Mesenchymal stem cell (in vitro differentiated cells and primary cell): ENCODE data around the gene NHEJ1.

Experiments
- DNase-seq: peaks from one replicate; pipeline ENCODE4 v3.0.0-alpha.2; 2013
- H2AFZ ChIP-seq: one replicate; pipeline ENCODE4 v1.6.1; 2013; ENCODE audit warnings: low read depth, mild to moderate bottlenecking, control low read depth, inconsistent platforms, low read length, moderate library complexity
- H2AK5ac ChIP-seq: 2 replicates; pipeline ENCODE4 v1.6.1; 2013; ENCODE audit warnings: low read length, moderate library complexity, mild to moderate bottlenecking, inconsistent platforms; ENCODE audit not compliant: severe bottlenecking
- H2BK120ac ChIP-seq: one replicate; pipeline ENCODE4 v1.6.1; 2013; ENCODE audit warnings: low read depth, mild to moderate bottlenecking, inconsistent platforms, low read length, moderate library complexity
- H2BK12ac ChIP-seq, 2 experiments: one replicate each; pipeline ENCODE4 v1.6.1; 2013; ENCODE audit warnings: inconsistent platforms in 2 of 2, low read length in 2 of 2, mild to moderate bottlenecking in 2 of 2, moderate library complexity in 2 of 2, control low read depth in 1 of 2
- H2BK15ac ChIP-seq: one replicate; pipeline ENCODE4 v1.6.1; 2013; ENCODE audit warnings: mild to moderate bottlenecking, low read depth, inconsistent platforms; ENCODE audit not compliant: poor library complexity, severe bottlenecking
- H2BK5ac ChIP-seq: 2 replicates; pipeline ENCODE4 v1.6.1; 2013; ENCODE audit warnings: low read depth, mild to moderate bottlenecking, low read length, control low read depth, inconsistent platforms; ENCODE audit not compliant: poor library complexity, severe bottlenecking
- H3K14ac ChIP-seq, 2 experiments: one replicate each; pipeline ENCODE4 v1.6.1; 2013; ENCODE audit warnings: inconsistent platforms in 2 of 2, low read length in 2 of 2, control low read depth in 1 of 2, mild to moderate bottlenecking in 1 of 2, moderate library complexity in 1 of 2
- H3K18ac ChIP-seq, 2 experiments: one replicate each; pipeline ENCODE4 v1.6.1; 2013; ENCODE audit warnings: inconsistent platforms in 2 of 2, low read length in 2 of 2, control low read depth in 1 of 2, low read depth in 1 of 2, mild to moderate bottlenecking in 1 of 2
- H3K23ac ChIP-seq, 2 experiments: one replicate each; pipeline ENCODE4 v1.6.1; 2013; ENCODE audit warnings: inconsistent platforms in 2 of 2, low read length in 2 of 2, mild to moderate bottlenecking in 2 of 2, moderate library complexity in 2 of 2, control low read depth in 1 of 2
- H3K27ac ChIP-seq: 2 replicates; pipeline ENCODE4 v1.5.1; 2013; ENCODE audit warnings: mild to moderate bottlenecking, moderate library complexity, low read length, control low read depth, inconsistent platforms; ENCODE audit not compliant: poor library complexity, severe bottlenecking
- H3K27me3 ChIP-seq, 2 experiments: 2 replicates each; pipeline versions ENCODE4 v1.6.1 to v1.7.0; 2013; ENCODE audit warnings: low read length in 2 of 2, mild to moderate bottlenecking in 2 of 2, moderate library complexity in 2 of 2, control low read depth in 1 of 2, inconsistent platforms in 1 of 2; ENCODE audit not compliant: control insufficient read depth in 1 of 2, insufficient read depth in 1 of 2
- H3K36me3 ChIP-seq, 2 experiments: 2 replicates each; pipeline versions ENCODE4 v1.6.1 to v1.7.0; 2013; ENCODE audit warnings: low read length in 2 of 2, control low read depth in 1 of 2, inconsistent platforms in 1 of 2, low read depth in 1 of 2, mild to moderate bottlenecking in 1 of 2; ENCODE audit not compliant: insufficient read depth in 2 of 2, control insufficient read depth in 1 of 2
- H3K4ac ChIP-seq, 2 experiments: one replicate each; pipeline ENCODE4 v1.6.1; 2013; ENCODE audit warnings: inconsistent platforms in 2 of 2, low read length in 2 of 2, mild to moderate bottlenecking in 2 of 2, moderate library complexity in 2 of 2, control low read depth in 1 of 2, low read depth in 1 of 2
- H3K4me1 ChIP-seq: 2 replicates; pipeline ENCODE4 v1.6.1; 2013; ENCODE audit warnings: low read depth, low read length, control low read depth; ENCODE audit not compliant: control insufficient read depth, insufficient read depth
- H3K4me2 ChIP-seq: 2 replicates; pipeline ENCODE4 v1.6.1; 2013; ENCODE audit warnings: low read length, mild to moderate bottlenecking, inconsistent platforms; ENCODE audit not compliant: poor library complexity, severe bottlenecking
- H3K4me3 ChIP-seq, 2 experiments: 2 replicates each; pipeline versions ENCODE4 v1.5.1 to v1.7.0; 2013; ENCODE audit warnings: low read length in 2 of 2, mild to moderate bottlenecking in 2 of 2, control low read depth in 1 of 2, low read depth in 1 of 2; ENCODE audit not compliant: insufficient read depth in 1 of 2
- H3K79me1 ChIP-seq: replicated peaks from 2 replicates; pipeline ENCODE4 v1.6.1; 2013; ENCODE audit warnings: mild to moderate bottlenecking, control low read depth, low read length, inconsistent platforms; ENCODE audit not compliant: poor library complexity, severe bottlenecking
- H3K9ac ChIP-seq: 2 replicates; pipeline ENCODE4 v1.7.0; 2013; ENCODE audit warnings: mild to moderate bottlenecking, low read length, moderate library complexity
- H3K9me3 ChIP-seq: 2 replicates; pipeline ENCODE4 v1.7.0; 2013; ENCODE audit warnings: mild to moderate bottlenecking, low read length; ENCODE audit not compliant: control insufficient read depth
- H4K8ac ChIP-seq: one replicate; pipeline ENCODE4 v1.6.1; 2013; ENCODE audit warnings: inconsistent platforms, mild to moderate bottlenecking, low read length, moderate library complexity
- H4K91ac ChIP-seq: one replicate; pipeline ENCODE4 v1.6.1; 2013; ENCODE audit warnings: mild to moderate bottlenecking, low read length, inconsistent platforms
- WGBS: methylation state at CpG from one replicate; pipeline ENCODE4 v1.1.7; 2013; ENCODE audit warnings: mixed read lengths; 5-methylcytosine and 5-hydroxymethylcytosine counted together

NHEJ1 gene

DNA sequence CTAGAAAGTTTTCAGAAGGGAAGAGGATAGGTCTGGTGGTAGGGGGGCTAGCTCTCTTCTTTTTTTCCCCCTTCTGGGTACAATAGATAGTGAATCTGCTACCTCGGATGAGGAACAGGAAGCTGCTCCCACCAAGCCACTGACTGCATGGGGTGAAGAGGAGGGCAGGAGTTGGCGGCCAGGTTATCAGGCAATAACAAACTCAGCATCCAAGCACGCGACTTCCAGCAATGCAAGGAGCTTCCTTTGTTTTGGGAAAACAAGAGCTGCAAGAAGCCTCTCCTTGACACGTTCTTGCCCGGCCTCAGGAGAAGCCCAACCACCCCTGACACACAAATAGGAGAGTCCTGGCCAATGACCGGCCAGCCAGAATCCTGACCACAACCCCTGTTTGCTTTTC, 32.2 kb downstream of the NHEJ1 start:
- H3K36me3 ChIP-seq, result no peaks in the 10 kb centered on the region
- peaks cover 11% of the 10 kb centered on the region for H3K4me1 ChIP-seq
- DNase-seq, result no peak
- no peak overlapping the region for H3K4ac ChIP-seq
- no peak overlapping the region for H4K91ac ChIP-seq
- no peaks in the 10 kb centered on the region for H3K27me3 ChIP-seq
- no peak overlapping the region for H3K4me3 ChIP-seq
- no peak overlapping the region for H3K14ac ChIP-seq
- no peak overlapping the region for H3K4me2 ChIP-seq
- no peak overlapping the region for H2AFZ ChIP-seq
- H3K79me1 ChIP-seq, result peaks cover 3% of the 10 kb centered on the region
- no peaks in the 10 kb centered on the region for H3K9me3 ChIP-seq
- no peak overlapping the region for H2BK15ac ChIP-seq
- H3K23ac ChIP-seq, result no peak overlapping the region
- H2BK12ac ChIP-seq, result no peak overlapping the region
- H2AK5ac ChIP-seq, result no peak overlapping the region
- H2BK120ac ChIP-seq, result no peak overlapping the region
- no peak overlapping the region for H2BK5ac ChIP-seq
- no peak overlapping the region for H3K9ac ChIP-seq
- H3K18ac ChIP-seq, result no peak overlapping the region
- 72% methylated on average over 7 of the region's 7 CpGs for WGBS
- no peak overlapping the region for H4K8ac ChIP-seq
- H3K27ac ChIP-seq, result no peak overlapping the region

DNA sequence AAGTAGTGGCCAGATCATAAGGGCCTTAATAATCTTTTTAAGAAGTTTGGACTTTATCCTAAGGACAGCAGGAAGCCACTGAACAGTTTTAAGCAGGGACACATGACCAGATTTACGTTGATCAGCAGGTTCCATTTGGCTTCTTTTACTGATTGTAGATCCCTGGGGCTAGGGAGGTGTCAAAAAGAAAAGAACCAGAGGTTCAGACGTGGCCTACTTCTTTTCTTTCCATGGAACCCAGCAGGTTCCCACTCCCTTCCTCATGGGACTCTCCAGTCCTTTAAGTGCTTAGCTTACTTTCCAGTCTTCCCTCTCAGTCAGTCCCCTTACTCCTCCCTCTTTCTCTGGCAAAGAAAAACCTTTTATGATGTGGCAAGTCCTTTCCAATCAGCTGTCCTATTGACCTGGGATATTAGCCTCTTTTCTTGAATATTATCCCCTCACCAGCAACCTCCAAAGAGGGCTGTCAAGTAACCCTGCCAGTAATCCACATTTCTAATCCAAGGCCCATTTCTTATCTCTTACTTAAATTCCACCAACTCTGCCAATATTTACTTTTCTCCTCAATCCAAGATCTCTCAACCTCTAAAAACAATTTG, 33.5 kb downstream of the NHEJ1 start:
- Histone ChIP-seq H2AK5ac (no peak overlapping the region), H2BK120ac (no peak overlapping the region), H3K27me3 (no peaks in the 10 kb centered on the region), H3K36me3 (no peaks in the 10 kb centered on the region), H2AFZ (no peak overlapping the region), H3K79me1 (peaks cover 3% of the 10 kb centered on the region), H3K18ac (no peak overlapping the region), H2BK15ac (no peak overlapping the region), H2BK5ac (no peak overlapping the region), H3K23ac (no peak overlapping the region), H3K9me3 (no peaks in the 10 kb centered on the region), H3K9ac (no peak overlapping the region), H4K91ac (no peak overlapping the region), H3K4ac (no peak overlapping the region), H3K4me2 (no peak overlapping the region), H4K8ac (no peak overlapping the region), H3K14ac (no peak overlapping the region), H3K27ac (no peak overlapping the region), H3K4me1 (peaks cover 11% of the 10 kb centered on the region), H2BK12ac (no peak overlapping the region), H3K4me3 (no peak overlapping the region)
- 49% methylated on average over 2 of the region's 2 CpGs for WGBS
- no peak for DNase-seq

DNA sequence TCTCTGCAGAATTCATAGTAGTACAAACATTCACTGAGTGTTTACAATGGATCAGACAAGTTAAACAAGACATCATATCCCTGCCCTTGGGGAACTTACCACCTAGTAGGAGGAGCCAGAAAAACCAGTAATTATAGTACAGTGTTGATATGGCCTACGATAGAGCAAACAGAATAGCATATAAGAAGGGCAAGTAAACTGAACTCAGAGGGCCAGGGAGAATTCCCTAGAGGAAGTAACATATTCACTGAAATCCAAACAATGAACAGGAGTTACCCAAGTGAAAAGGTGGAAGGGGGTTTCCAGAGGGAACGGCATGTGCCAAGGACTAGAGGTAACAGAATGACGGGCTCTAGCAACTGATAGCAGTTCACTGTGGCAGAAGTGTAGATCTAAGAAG, 34.1 kb downstream of the NHEJ1 start:
- H2BK15ac ChIP-seq, result no peak overlapping the region
- WGBS, result 90% methylated on average over 3 of the region's 3 CpGs
- H2BK5ac ChIP-seq, result no peak overlapping the region
- peaks cover 11% of the 10 kb centered on the region for H3K4me1 ChIP-seq
- no peak overlapping the region for H3K23ac ChIP-seq
- H3K18ac ChIP-seq, result no peak overlapping the region
- no peak overlapping the region for H3K4me3 ChIP-seq
- no peak overlapping the region for H3K27ac ChIP-seq
- no peak overlapping the region for H3K14ac ChIP-seq
- no peak overlapping the region for H3K4me2 ChIP-seq
- no peak overlapping the region for H3K9ac ChIP-seq
- H2BK12ac ChIP-seq, result peak overlapping the region in 1 of 2 experiments; percentile 13
- H2AK5ac ChIP-seq, result no peak overlapping the region
- H3K9me3 ChIP-seq, result no peaks in the 10 kb centered on the region
- H2BK120ac ChIP-seq, result no peak overlapping the region
- no peak overlapping the region for H2AFZ ChIP-seq
- peaks cover 3% of the 10 kb centered on the region for H3K79me1 ChIP-seq
- DNase-seq, result no peak
- no peak overlapping the region for H4K8ac ChIP-seq
- H4K91ac ChIP-seq, result no peak overlapping the region
- H3K4ac ChIP-seq, result no peak overlapping the region
- no peaks in the 10 kb centered on the region for H3K27me3 ChIP-seq
- H3K36me3 ChIP-seq, result no peaks in the 10 kb centered on the region

DNA sequence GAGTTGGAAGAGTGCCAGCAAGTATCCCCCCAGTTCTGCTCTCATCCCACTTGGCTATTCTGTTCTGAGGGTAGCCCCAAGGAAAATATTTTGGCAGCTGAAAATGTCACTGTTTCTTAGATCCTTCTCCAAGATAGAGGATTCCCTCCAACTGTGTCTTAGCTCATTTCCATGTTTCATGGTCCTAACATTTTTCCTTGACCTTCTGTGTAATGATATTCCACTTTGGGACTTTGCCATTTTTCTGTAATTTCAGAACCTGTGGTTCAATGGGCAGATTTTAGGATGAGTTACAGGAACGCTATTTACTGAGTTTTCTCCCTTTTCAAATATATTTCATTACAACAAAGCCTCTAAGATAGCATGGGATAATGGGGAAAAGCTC, 34.7 kb downstream of the NHEJ1 start:
- Histone ChIP-seq H3K14ac (no peak overlapping the region), H2BK15ac (no peak overlapping the region), H2BK5ac (no peak overlapping the region), H3K9me3 (no peaks in the 10 kb centered on the region), H3K4me1 (peaks cover 11% of the 10 kb centered on the region), H3K4me3 (no peak overlapping the region), H3K23ac (no peak overlapping the region), H3K4me2 (no peak overlapping the region), H3K4ac (no peak overlapping the region), H3K18ac (peak overlapping the region in 1 of 2 experiments; percentile 6), H2BK12ac (no peak overlapping the region), H3K36me3 (no peaks in the 10 kb centered on the region), H3K27ac (no peak overlapping the region), H3K79me1 (peaks cover 3% of the 10 kb centered on the region), H3K27me3 (no peaks in the 10 kb centered on the region), H4K8ac (no peak overlapping the region), H2AFZ (no peak overlapping the region), H2BK120ac (no peak overlapping the region), H2AK5ac (no peak overlapping the region), H3K9ac (no peak overlapping the region), H4K91ac (no peak overlapping the region)
- no peak for DNase-seq
- WGBS, result no CpG with 5 or more reads among the region's 1 CpG
